Measurements from ENCODE around the gene ACADL.

GRCh38 chr2:210226223-210226622, 976 bp upstream of the ACADL start:
- TF ChIP-seq POLR2AphosphoS5 (IDR thresholded peaks at IDR 0.05) (no peak), CTCF (IDR thresholded peaks at IDR 0.05) (no peak)

All from esophagus muscularis mucosa (tissue), 3 donors.